Stimulated activated CD8-positive, alpha-beta memory T cell treated with anti-CD3 and anti-CD28 coated beads, Interleukin-7, amount 100 ng/mL, for 24 hours (primary cell): Measurements from ENCODE around the gene KIT.

Source experiments
- DNase-seq: peaks from one replicate; pipeline ENCODE4 v3.0.0-alpha.2; 2020; ENCODE audit warnings: low read depth

KIT gene

GRCh38 chr4:54661169-54661568, 3.4 kb downstream of the KIT start:
- no peak for DNase-seq

GRCh38 chr4:54661686-54662085, 3.9 kb downstream of the KIT start:
- no peak for DNase-seq

DNA sequence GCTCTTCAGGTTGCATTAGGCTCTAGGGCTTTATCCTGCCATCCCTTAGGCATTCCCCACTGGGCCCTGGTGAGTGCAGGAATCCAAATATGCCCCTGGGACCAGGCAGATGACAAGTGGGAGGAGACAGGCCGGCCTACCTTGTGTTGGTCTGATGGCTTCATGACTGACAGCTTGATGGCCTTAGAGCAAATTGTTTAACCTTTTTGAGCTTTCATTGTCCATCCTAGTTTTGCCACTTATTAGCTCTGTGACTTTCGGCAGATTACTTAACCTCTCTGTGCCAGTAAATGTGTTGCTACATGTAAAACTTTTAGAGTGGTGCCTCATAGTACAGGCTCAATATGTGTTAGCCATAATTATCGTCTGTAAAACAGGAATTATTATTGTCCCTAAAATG, 4.4 kb downstream of the KIT start:
- DNase-seq, result no peak

GRCh38 chr4:54662901-54663585, 5.3 kb downstream of the KIT start:
- DNase-seq, result no peak

- no peak for DNase-seq
Observed at GRCh38 chr4:54664400-54664799, 6.6 kb downstream of the KIT start.

- DNase-seq, result no peak
Observed at GRCh38 chr4:54668014-54668611, 10.4 kb downstream of the KIT start.

- DNase-seq, result no peak
Observed at GRCh38 chr4:54669831-54670230, 12.1 kb downstream of the KIT start.

DNA sequence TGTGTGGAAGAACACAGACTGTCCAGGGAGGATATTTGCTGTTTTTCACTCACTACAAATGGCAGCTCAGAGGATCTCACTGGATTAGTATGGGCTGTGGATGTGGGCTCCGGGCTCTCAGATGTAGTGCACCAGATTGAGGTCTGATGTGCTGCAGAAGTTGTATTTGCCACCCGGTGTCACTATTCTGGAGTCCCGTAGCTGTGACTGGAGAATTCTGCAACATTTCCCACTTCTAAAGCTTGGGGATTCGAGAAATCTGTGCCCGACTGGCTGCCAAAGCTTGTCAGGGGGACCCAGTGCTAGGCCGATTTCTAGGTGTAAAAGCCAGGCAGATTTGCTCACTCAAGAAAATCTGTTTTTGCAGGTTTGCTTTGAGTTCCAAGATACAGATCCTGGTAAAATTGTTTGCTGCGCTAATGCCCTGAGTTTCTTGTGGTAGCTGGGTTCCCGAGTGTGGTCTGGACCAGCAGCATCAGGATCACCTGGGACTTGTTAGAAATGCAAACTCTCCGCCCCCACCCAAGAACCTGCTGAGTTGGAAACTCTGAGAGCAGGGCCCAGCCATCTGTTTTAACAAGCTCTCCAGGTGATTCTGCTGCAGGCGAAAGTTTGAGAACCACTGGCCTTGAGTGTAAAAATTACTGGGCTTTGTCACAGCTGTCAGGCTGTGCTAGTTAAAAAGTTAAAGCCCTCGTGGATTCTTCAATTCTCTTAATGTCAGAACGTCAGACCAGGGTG, 18.1 kb downstream of the KIT start:
- no peak for DNase-seq

DNA sequence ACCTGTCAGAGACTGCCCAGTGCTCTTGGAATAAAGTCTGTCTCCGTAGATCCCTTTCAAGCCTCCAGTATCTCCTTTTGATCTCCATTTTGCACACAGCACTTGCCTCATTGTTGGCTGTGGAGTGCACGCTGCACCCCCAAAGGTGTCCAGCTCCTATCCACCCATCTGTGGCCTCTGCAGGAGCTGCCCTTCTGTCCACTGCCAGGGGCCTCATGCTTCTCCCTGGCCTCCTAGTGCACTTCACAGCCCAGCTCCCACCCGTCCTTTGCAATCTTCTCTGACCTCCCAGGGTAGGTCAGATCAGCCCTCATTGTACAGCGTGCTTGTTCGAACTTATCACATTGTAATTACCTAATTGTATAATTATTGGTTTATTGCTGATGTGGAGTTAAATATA, 18.9 kb downstream of the KIT start:
- no peak for DNase-seq

- DNase-seq, result no peak
Observed at GRCh38 chr4:54677416-54677815, 19.7 kb downstream of the KIT start.

- DNase-seq, result no peak
Observed at GRCh38 chr4:54677853-54678650, 20.3 kb downstream of the KIT start.

- DNase-seq, result no peak
Observed at GRCh38 chr4:54678826-54679225, 21.1 kb downstream of the KIT start.

GRCh38 chr4:54679813-54680212, 22.1 kb downstream of the KIT start:
- DNase-seq, result no peak

- peak; percentile 14 for DNase-seq
Observed at GRCh38 chr4:54683616-54684346, 26.0 kb downstream of the KIT start.

- DNase-seq, result no peak
Observed at GRCh38 chr4:54685810-54686209, 28.1 kb downstream of the KIT start.

GRCh38 chr4:54687887-54688841, 30.4 kb downstream of the KIT start:
- DNase-seq, result no peak

- DNase-seq, result no peak
Observed at GRCh38 chr4:54695337-54695736, 37.6 kb downstream of the KIT start.

DNA sequence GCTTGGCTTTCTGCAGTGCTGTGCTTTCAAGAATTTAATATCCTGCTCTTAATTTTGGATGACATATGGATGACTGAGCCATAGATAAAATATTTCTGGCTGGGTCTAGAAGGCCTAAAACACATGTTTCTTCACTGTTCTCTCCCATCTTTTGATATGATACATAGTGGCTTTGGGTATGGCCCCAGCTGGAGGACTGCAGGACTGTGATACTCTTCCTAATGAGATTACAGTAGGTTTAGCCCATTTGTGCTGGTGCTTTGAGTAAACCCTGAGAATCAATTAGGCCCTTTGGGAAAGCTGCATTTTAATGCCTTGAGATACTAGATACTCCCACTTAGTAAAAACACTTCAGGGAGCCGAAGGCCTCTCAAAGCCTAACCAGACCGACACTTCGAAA, 38.0 kb downstream of the KIT start:
- DNase-seq, result no peak

DNA sequence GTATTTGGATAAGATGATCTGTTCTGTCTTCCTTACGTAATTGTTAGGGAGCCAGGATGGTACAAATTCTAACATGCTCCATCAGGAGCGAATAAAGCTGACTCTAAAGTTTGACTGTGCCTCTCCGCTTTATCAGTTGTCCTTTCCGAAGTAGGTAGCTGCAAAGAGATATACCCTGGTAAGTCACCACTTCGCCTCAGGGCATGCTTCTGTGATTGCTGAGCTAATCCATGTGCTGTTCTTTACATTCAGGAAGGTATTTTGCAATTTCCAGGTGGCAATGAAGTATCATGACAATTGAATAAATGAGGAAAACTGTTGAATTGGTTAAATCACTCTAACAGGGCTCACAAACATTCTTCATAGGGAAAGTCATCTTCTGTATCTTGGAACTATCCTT, 38.9 kb downstream of the KIT start:
- no peak for DNase-seq

GRCh38 chr4:54700986-54701385, 43.2 kb downstream of the KIT start:
- DNase-seq, result no peak

DNA sequence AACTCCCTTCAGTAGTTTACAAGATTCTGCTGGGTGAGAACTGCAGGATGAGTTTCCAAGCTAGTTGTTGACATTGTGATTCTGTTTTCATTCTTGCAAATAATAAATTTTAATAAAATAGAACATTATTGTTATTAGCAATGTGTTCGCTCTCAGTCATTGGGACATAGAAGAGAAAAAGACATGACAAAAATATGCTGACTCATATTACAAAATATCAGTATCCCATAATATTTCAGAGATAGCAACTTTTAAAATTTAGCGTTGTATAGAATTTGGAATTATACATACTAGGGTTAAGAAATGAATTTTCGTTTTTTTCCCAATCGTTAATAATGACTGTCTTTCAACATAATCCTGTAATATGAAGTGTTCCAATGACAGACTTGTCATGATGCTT, 45.4 kb downstream of the KIT start:
- no peak for DNase-seq
